ENCODE measurements around the gene C19orf38. TPM values are rescaled to one million over a fixed set of nuclear protein-coding genes. Genes with fewer than 3 reads are reported as not detected.

C19orf38 gene
- total and polyA plus RNA-seq, 3 donors from 2014 or later: 17.4 to 21.0 (median 19.3) TPM

DNA sequence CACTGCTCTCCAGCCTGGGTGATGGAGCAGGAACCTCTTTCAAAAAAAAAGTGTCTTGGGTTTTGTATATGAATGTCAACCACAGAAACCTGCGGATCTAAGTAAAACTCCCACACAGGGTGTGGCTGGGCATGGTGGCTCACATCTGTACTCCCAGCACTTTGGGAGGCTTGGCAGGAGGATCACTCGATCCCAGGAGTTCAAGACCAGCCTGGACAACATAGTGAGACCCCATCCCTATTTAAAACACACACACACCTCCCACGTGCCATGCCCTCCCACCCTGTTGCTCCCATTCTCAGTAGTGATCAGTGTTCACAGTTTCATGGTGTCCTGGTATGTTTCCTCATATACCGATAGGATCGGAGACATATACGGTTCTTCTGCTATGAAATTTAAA, 21.4 kb upstream of the C19orf38 start:
- no peaks in the 10 kb centered on the region for H3K4me1 ChIP-seq
- H3K9me3 ChIP-seq: no peaks in the 10 kb centered on the region
- DNase-seq: no peak
- 86 to 92% methylated on average over 6 of the region's 6 CpGs for WGBS, 2 donors
- no peaks in the 10 kb centered on the region for H3K36me3 ChIP-seq (ENCODE audit: low read depth, missing control alignments)
- intact Hi-C loops (cut with DNase I; ENCODE audit: low total_unique reads): no loop called here
- TF ChIP-seq POLR2A (IDR thresholded peaks at IDR 0.05) (no peak), CTCF (IDR thresholded peaks at IDR 0.05) (no peak)
- no peak overlapping the region for H3K27ac ChIP-seq
- no peaks in the 10 kb centered on the region for H3K27me3 ChIP-seq
- no peak overlapping the region for H3K4me3 ChIP-seq

DNA sequence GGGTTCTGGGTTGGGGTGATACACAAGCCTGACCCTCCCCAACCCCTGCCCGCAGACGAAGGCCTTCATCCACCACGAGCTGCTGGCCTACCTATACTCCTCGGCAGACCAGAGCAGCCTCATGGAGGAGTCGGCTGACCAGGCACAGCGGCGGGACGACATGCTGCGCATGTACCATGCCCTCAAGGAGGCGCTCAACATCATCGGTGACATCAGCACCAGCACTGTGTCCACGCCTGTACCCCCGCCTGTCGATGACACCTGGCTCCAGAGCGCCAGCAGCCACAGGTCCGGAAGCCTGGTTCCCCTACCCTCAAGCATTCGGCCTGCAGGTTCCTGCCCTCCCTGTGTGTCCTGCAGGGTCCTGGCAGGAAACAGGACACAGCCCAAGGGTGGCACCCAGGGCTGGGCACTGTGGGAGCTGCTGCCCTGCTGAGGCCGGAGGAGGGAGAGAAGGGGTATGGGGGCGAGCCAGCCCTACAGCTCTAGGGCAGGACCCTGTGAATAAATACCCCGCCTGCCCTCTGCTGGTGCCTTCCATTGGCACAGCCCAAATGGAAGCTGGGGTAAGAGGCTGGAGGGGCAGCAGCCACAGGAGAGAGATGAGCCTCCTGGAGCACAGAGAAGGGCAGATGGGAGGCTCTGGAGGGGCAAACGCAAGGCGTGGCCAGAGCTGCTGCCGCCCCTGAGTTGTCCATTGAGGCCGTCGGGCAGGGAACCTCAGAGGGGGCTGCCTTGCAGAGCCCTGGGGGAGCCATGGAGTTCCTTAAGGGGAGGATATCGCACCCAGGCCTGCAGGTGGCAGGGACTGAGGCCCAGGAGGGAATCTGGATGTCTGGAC, 19.0 kb upstream of the C19orf38 start:
- H3K27me3 ChIP-seq: no peaks in the 10 kb centered on the region
- no peak overlapping the region for H3K27ac ChIP-seq
- peak; percentile 37 for DNase-seq
- H3K36me3 ChIP-seq (ENCODE audit: low read depth, missing control alignments): no peaks in the 10 kb centered on the region
- intact Hi-C loops (cut with DNase I; ENCODE audit: low total_unique reads): no loop called here
- H3K4me1 ChIP-seq: no peaks in the 10 kb centered on the region
- 85 to 89% methylated on average over 11 to 26 of the region's 26 CpGs for WGBS, 2 donors
- H3K4me3 ChIP-seq: no peak overlapping the region
- TF ChIP-seq CTCF (IDR thresholded peaks at IDR 0.05) (no peak), POLR2A (IDR thresholded peaks at IDR 0.05) (no peak)
- H3K9me3 ChIP-seq: no peaks in the 10 kb centered on the region

GRCh38 chr19:10829967-10830366, 18.2 kb upstream of the C19orf38 start:
- Histone ChIP-seq H3K9me3 (no peaks in the 10 kb centered on the region), H3K27me3 (no peaks in the 10 kb centered on the region), H3K27ac (no peak overlapping the region), H3K36me3 (ENCODE audit: low read depth, missing control alignments) (no peaks in the 10 kb centered on the region), H3K4me3 (no peak overlapping the region), H3K4me1 (peaks cover 2% of the 10 kb centered on the region)
- WGBS, 2 donors: 77 to 84% methylated on average over 8 to 16 of the region's 16 CpGs
- intact Hi-C loops (cut with DNase I; ENCODE audit: low total_unique reads): no loop called here
- no peak for TF ChIP-seq POLR2A (IDR thresholded peaks at IDR 0.05)
- TF ChIP-seq CTCF (IDR thresholded peaks at IDR 0.05): no peak
- no peak for DNase-seq

DNA sequence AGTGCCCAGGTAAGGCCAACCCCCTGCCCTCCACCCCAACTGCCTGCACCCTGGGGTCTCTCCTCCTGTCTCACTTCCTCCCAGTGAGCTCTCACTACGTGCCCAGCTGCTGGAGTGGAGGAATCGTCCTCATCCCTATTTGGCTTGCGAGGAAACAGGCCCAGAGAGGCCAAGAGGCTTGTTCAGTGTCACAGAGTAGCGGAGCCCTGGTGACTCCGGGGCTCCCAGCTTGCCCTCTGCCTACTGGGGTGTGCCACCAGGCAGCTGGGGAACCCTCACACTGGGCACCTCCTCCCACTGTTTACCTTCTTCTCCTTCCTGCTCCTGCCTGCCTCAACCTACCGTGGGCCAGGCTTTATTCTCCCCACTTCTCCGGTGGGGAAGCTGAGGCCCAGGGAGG, 17.8 kb upstream of the C19orf38 start:
- peaks cover 6% of the 10 kb centered on the region for H3K4me1 ChIP-seq
- H3K4me3 ChIP-seq: no peak overlapping the region
- intact Hi-C loops (cut with DNase I; ENCODE audit: low total_unique reads): no loop called here
- WGBS, 2 donors: 83 to 89% methylated on average over 7 of the region's 7 CpGs
- no peak overlapping the region for H3K27ac ChIP-seq
- no peak for DNase-seq
- H3K36me3 ChIP-seq (ENCODE audit: low read depth, missing control alignments): no peaks in the 10 kb centered on the region
- no peaks in the 10 kb centered on the region for H3K27me3 ChIP-seq
- H3K9me3 ChIP-seq: no peaks in the 10 kb centered on the region
- TF ChIP-seq POLR2A (IDR thresholded peaks at IDR 0.05): no peak
- no peak for TF ChIP-seq CTCF (IDR thresholded peaks at IDR 0.05)

Data from testis (tissue), 3 donors.